H1 (cell line): Measurements from ENCODE around the gene SLC35E3. TPM values are rescaled to one million over a fixed set of nuclear protein-coding genes. Genes with fewer than 3 reads are reported as not detected.

ENCODE experiments used
- CTCF ChIA-PET: fragments of 300-600 bp; sonication (Branson Sonifier 250); formaldehyde crosslinking; loops from one replicate; lab custom pipeline; 2021; ENCODE audit not compliant: partially characterized antibody; lab: Charles Lee
- POLR2A ChIA-PET: fragments of 300-600 bp; sonication (Branson Sonifier 250); formaldehyde crosslinking; loops from one replicate; lab custom pipeline; 2021; ENCODE audit warnings: inconsistent platforms; ENCODE audit not compliant: partially characterized antibody; lab: Charles Lee
- DNase-seq, 2 experiments: peaks; one replicate each; pipeline versions ENCODE4 v3.0.0 to v3.0.0-alpha.2; 2010 to 2022; ENCODE audit warnings: low spot score in 2 of 2, low read depth in 1 of 2, mixed read lengths in 1 of 2
- FAIRE-seq: peaks from 2 replicates; lab custom pipeline; 2011; peaks lifted over from hg19 to GRCh38; lab: Jason Lieb, UNC
- H2AFZ ChIP-seq: 2 replicates; pipeline ENCODE4 v1.8.1; 2012; ENCODE audit warnings: low read length, inconsistent platforms
- H2AK5ac ChIP-seq: 2 replicates; pipeline ENCODE4 v1.6.1; 2013; ENCODE audit warnings: low read depth, low read length
- H2BK120ac ChIP-seq: replicated peaks from 2 replicates; pipeline ENCODE3; 2013; ENCODE audit warnings: low read depth, low read length, inconsistent platforms
- H2BK12ac ChIP-seq: 2 replicates; pipeline ENCODE4 v1.6.1; 2013; ENCODE audit warnings: low read depth, low read length
- H2BK15ac ChIP-seq: 2 replicates; pipeline ENCODE4 v1.6.1; 2013; ENCODE audit warnings: low read length
- H2BK20ac ChIP-seq: 2 replicates; pipeline ENCODE4 v1.6.1; 2013; ENCODE audit warnings: low read length
- H2BK5ac ChIP-seq: 2 replicates; pipeline ENCODE4 v1.6.1; 2013; ENCODE audit warnings: low read depth, low read length
- H3K14ac ChIP-seq: 2 replicates; pipeline ENCODE4 v1.6.1; 2013; ENCODE audit warnings: inconsistent platforms; ENCODE audit not compliant: insufficient read length
- H3K18ac ChIP-seq: 2 replicates; pipeline ENCODE4 v1.6.1; 2013; ENCODE audit warnings: low read length; ENCODE audit errors: extremely low read depth
- H3K23ac ChIP-seq: 2 replicates; pipeline ENCODE4 v1.6.1; 2013; ENCODE audit warnings: inconsistent platforms; ENCODE audit not compliant: insufficient read length
- H3K23me2 ChIP-seq: 2 replicates; pipeline ENCODE4 v1.6.1; 2013; ENCODE audit warnings: low read depth, low read length
- H3K27ac ChIP-seq: 2 replicates; pipeline ENCODE4 v1.6.1; 2011; ENCODE audit warnings: low read depth, low read length, inconsistent platforms
- H3K27me3 ChIP-seq, 4 experiments: replicated peaks in 1 of 4; 1 replicate in 1 of 4; 2 replicates in 3 of 4; pipeline versions ENCODE4 v1.6.1 to v1.8.1; 2011 to 2013; ENCODE audit warnings: low read length in 3 of 4, mild to moderate bottlenecking in 3 of 4, inconsistent platforms in 2 of 4, mixed read lengths in 2 of 4, moderate library complexity in 1 of 4; ENCODE audit not compliant: control insufficient read depth in 3 of 4, insufficient read depth in 3 of 4; ENCODE audit errors: extremely low read depth in 1 of 4
- H3K36me3 ChIP-seq, 4 experiments: 2 replicates each; pipeline versions ENCODE4 v1.6.1 to v1.8.1; 2011 to 2013; ENCODE audit warnings: mild to moderate bottlenecking in 4 of 4, low read length in 3 of 4, moderate library complexity in 2 of 4, control low read depth in 1 of 4, inconsistent platforms in 1 of 4; ENCODE audit not compliant: insufficient read depth in 4 of 4, control insufficient read depth in 2 of 4
- H3K4ac ChIP-seq: replicated peaks from 2 replicates; pipeline ENCODE3; 2013; ENCODE audit warnings: low read length, low read depth, mixed read lengths, inconsistent platforms; ENCODE audit not compliant: insufficient read length
- H3K4me1 ChIP-seq, 4 experiments: replicated peaks in 1 of 4; 1 replicate in 1 of 4; 2 replicates in 3 of 4; pipeline versions ENCODE4 v1.6.1 to v1.8.1; 2011 to 2013; ENCODE audit warnings: low read length in 3 of 4, inconsistent platforms in 2 of 4, mixed read lengths in 1 of 4; ENCODE audit not compliant: insufficient read depth in 4 of 4, control insufficient read depth in 3 of 4
- H3K4me2 ChIP-seq, 2 experiments: 2 replicates each; pipeline versions ENCODE4 v1.6.1 to v1.8.1; 2011 to 2013; ENCODE audit warnings: low read depth in 2 of 2, low read length in 2 of 2, control low read depth in 1 of 2, inconsistent platforms in 1 of 2, mild to moderate bottlenecking in 1 of 2; ENCODE audit not compliant: insufficient read depth in 1 of 2
- H3K4me3 ChIP-seq, 4 experiments: fragments of 200-600, 300-600 bp in 1 of 4; sonication (generic), shearing (Covaris generic), sonication (Bioruptor Twin) in 1 of 4; 2 replicates each; pipeline versions ENCODE4 v1.5.1 to v1.8.1; 2011 to 2016; ENCODE audit warnings: low read length in 4 of 4, low read depth in 3 of 4, control low read depth in 2 of 4, inconsistent platforms in 2 of 4, mild to moderate bottlenecking in 2 of 4, mixed read lengths in 1 of 4, moderate library complexity in 1 of 4; ENCODE audit not compliant: insufficient read depth in 2 of 4; ENCODE audit errors: extremely low read depth in 1 of 4
- H3K56ac ChIP-seq: replicated peaks from 2 replicates; pipeline ENCODE3; 2013; ENCODE audit warnings: low read depth, mild to moderate bottlenecking, mixed read lengths, low read length, inconsistent platforms; ENCODE audit not compliant: insufficient read length
- H3K79me1 ChIP-seq: 2 replicates; pipeline ENCODE4 v1.6.1; 2013; ENCODE audit warnings: low read depth, low read length, control low read depth
- H3K79me2 ChIP-seq, 2 experiments: 2 replicates each; pipeline versions ENCODE4 v1.6.1 to v1.8.1; 2012 to 2013; ENCODE audit warnings: low read length in 2 of 2, mild to moderate bottlenecking in 2 of 2, inconsistent platforms in 1 of 2; ENCODE audit not compliant: insufficient read depth in 2 of 2, control insufficient read depth in 1 of 2
- H3K9ac ChIP-seq, 4 experiments: replicated peaks in 1 of 4; 1 replicate in 1 of 4; 2 replicates in 3 of 4; pipeline versions ENCODE4 v1.6.1 to v1.8.1; 2011 to 2013; ENCODE audit warnings: low read depth in 3 of 4, low read length in 3 of 4, control low read depth in 2 of 4, mild to moderate bottlenecking in 2 of 4, moderate library complexity in 2 of 4, inconsistent platforms in 1 of 4; ENCODE audit errors: extremely low read depth in 1 of 4
- H3K9me3 ChIP-seq, 2 experiments: 2 replicates each; pipeline versions ENCODE4 v1.6.1 to v1.8.1; 2012 to 2013; ENCODE audit warnings: mild to moderate bottlenecking in 2 of 2, moderate library complexity in 2 of 2, control low read depth in 1 of 2, inconsistent platforms in 1 of 2, low read depth in 1 of 2, low read length in 1 of 2, mixed read lengths in 1 of 2; ENCODE audit not compliant: insufficient read depth in 2 of 2
- H4K20me1 ChIP-seq, 2 experiments: replicated peaks in 1 of 2; 2 replicates each; pipeline versions ENCODE3 to v1.8.1; 2011 to 2013; ENCODE audit warnings: inconsistent platforms in 2 of 2, low read length in 2 of 2, mild to moderate bottlenecking in 1 of 2; ENCODE audit not compliant: insufficient read depth in 2 of 2, control insufficient read depth in 1 of 2
- H4K5ac ChIP-seq: 2 replicates; pipeline ENCODE4 v1.6.1; 2013; ENCODE audit warnings: low read length, low read depth, mixed read lengths, inconsistent platforms; ENCODE audit not compliant: insufficient read length
- H4K8ac ChIP-seq: 2 replicates; pipeline ENCODE4 v1.8.0; 2013; ENCODE audit warnings: mild to moderate bottlenecking, moderate library complexity, low read length, inconsistent platforms; ENCODE audit not compliant: insufficient read depth; ENCODE audit errors: extremely low read depth
- H4K91ac ChIP-seq: replicated peaks from 2 replicates; pipeline ENCODE3; 2013; ENCODE audit warnings: low read length, mixed read lengths, inconsistent platforms; ENCODE audit not compliant: insufficient read length
- ASH2L ChIP-seq: fragments of 200-600, 300-600 bp; sonication (generic); IDR thresholded peaks from one replicate; pipeline ENCODE4 v1.7.1; 2017; ENCODE audit warnings: low read length
- ATF3 ChIP-seq: IDR thresholded peaks from 2 replicates; pipeline ENCODE4 v1.6.1; 2011; ENCODE audit warnings: low read depth, mild to moderate bottlenecking, low read length; ENCODE audit not compliant: insufficient read depth
- BACH1 ChIP-seq: IDR thresholded peaks from 2 replicates; pipeline ENCODE4 v1.6.1; 2012; ENCODE audit warnings: low read length, improper control_type of control experiment
- CHD2 ChIP-seq: IDR thresholded peaks from 2 replicates; pipeline ENCODE4 v1.6.1; 2012; ENCODE audit warnings: low read length, improper control_type of control experiment
- CTBP2 ChIP-seq: IDR thresholded peaks from 2 replicates; pipeline ENCODE4 v1.7.0; 2011; ENCODE audit warnings: borderline replicate concordance, mild to moderate bottlenecking, moderate library complexity, mixed read lengths, low read length; ENCODE audit not compliant: insufficient read depth, insufficient read length
- HDAC6 ChIP-seq: IDR thresholded peaks from one replicate; pipeline ENCODE4 v1.7.1; 2012; ENCODE audit warnings: low read depth, mild to moderate bottlenecking, inconsistent platforms, low read length, moderate library complexity
- KDM4A ChIP-seq: IDR thresholded peaks from one replicate; pipeline ENCODE4 v1.7.1; 2012; ENCODE audit warnings: low read depth, mild to moderate bottlenecking, moderate library complexity, low read length, inconsistent platforms; ENCODE audit not compliant: severe bottlenecking
- RNF2 ChIP-seq: fragments of 200-900, 300-1000 bp; sonication (generic); IDR thresholded peaks from 2 replicates; pipeline ENCODE4 v1.7.1; 2016; ENCODE audit warnings: borderline replicate concordance, low read depth, mild to moderate bottlenecking, antibody characterized with exemption, low read length; ENCODE audit not compliant: poor library complexity, severe bottlenecking; ENCODE audit errors: missing control alignments
- SIN3A ChIP-seq, 2 experiments: IDR thresholded peaks in 1 of 2; conservative IDR thresholded peaks in 1 of 2; 2 replicates each; pipeline ENCODE4 v1.6.1; 2011 to 2012; ENCODE audit warnings: low read length in 2 of 2, improper control_type of control experiment in 1 of 2, low read depth in 1 of 2, mild to moderate bottlenecking in 1 of 2
- TCF12 ChIP-seq: IDR thresholded peaks from 2 replicates; pipeline ENCODE4 v1.6.1; 2011; ENCODE audit warnings: low read depth, mild to moderate bottlenecking, low read length
- USF2 ChIP-seq: IDR thresholded peaks from 2 replicates; pipeline ENCODE4 v1.6.1; 2011; ENCODE audit warnings: low read length, improper control_type of control experiment
- WGBS, 2 experiments: shearing (Covaris generic) in 1 of 2; methylation state at CpG; one replicate each; pipeline versions ENCODE4 v1.1.6 to v1.1.7; 2013 to 2015; ENCODE audit warnings: low lambda C conversion rate in 2 of 2, mixed read lengths in 2 of 2, inconsistent platforms in 1 of 2, low coverage in 1 of 2, missing lambda C conversion rate in 1 of 2; ENCODE audit not compliant: insufficient replicate concordance in 2 of 2, insufficient coverage in 1 of 2, insufficient read length in 1 of 2; ENCODE audit errors: extremely low coverage in 1 of 2, missing lambda C conversion rate in 1 of 2; 5-methylcytosine and 5-hydroxymethylcytosine counted together
- polyA plus RNA-seq, 7 experiments: library from polyadenylated mRNA; depleted of rRNA in 3 of 7; stranded (reverse) in 5 of 7; unstranded in 2 of 7; fragments of >200 nt in 5 of 7; fragments of 200-250 nt in 2 of 7; gene quantifications; 1 replicate in 5 of 7; 2 replicates in 1 of 7; 4 replicates in 1 of 7; pipeline versions ENCODE4 v1.2.1 to v1.2.3, GENCODE V29; 2011 to 2013; ENCODE audit warnings: missing spikeins in 2 of 7, mixed read lengths in 2 of 7
- total RNA-seq: library from RNA; stranded (reverse); fragmentation: NEBNext Ultra II Directional; extraction: Animal tissue kit (Norgen Biotek cat#: 25700); gene quantifications from 2 replicates; pipeline ENCODE4 v1.2.1, GENCODE V29; 2021

SLC35E3 gene
- total and polyA plus RNA-seq, 2 of the 8 experiments (the other 6 are each of a cell fraction or from before 2014, with no cell fraction given): 10.0 to 10.9 TPM

- Histone ChIP-seq H3K4me3 (no peak overlapping the region), H4K8ac (no peak overlapping the region), H2BK20ac (no peak overlapping the region), H3K79me1 (no peaks in the 10 kb centered on the region), H3K79me2 (no peaks in the 10 kb centered on the region), H2BK120ac (no peak overlapping the region), H3K4ac (no peak overlapping the region), H3K14ac (no peak overlapping the region), H4K91ac (no peak overlapping the region), H3K27me3 (no peaks in the 10 kb centered on the region), H3K4me2 (no peak overlapping the region), H2BK5ac (no peak overlapping the region), H3K56ac (no peak overlapping the region), H4K20me1 (no peaks in the 10 kb centered on the region), H3K4me1 (peaks cover 0 to 2% (median 0%) of the 10 kb centered on the region in 4 experiments; a peak in 1 of 7 replicates), H3K9me3 (no peaks in the 10 kb centered on the region; a peak in 1 of 4 replicates), H2BK15ac (no peak overlapping the region), H2BK12ac (no peak overlapping the region), H4K5ac (no peak overlapping the region), H3K23me2 (no peaks in the 10 kb centered on the region), H2AK5ac (no peak overlapping the region), H3K9ac (no peak overlapping the region), H3K23ac (no peak overlapping the region), H2AFZ (no peak overlapping the region), H3K27ac (no peak overlapping the region), H3K18ac (no peak overlapping the region), H3K36me3 (no peaks in the 10 kb centered on the region)
- no peak for FAIRE-seq
- 97% methylated on average over 2 of the region's 2 CpGs; no CpG with 5 or more reads in 1 of the 2 experiments for WGBS, 2 experiments
- DNase-seq: no peak
- ChIA-PET CTCF (no interaction called here), POLR2A (interaction anchor here (1.0 kb wide), 1 partner anchor 9 kb away, joined by 4 read pairs; no protein-coding TSS in a partner anchor)
- no peak for TF ChIP-seq KDM4A
- TF ChIP-seq HDAC6: no peak
- no peak for TF ChIP-seq USF2
- no peak for TF ChIP-seq TCF12
- TF ChIP-seq RNF2: no peak
- no peak for TF ChIP-seq ASH2L
- TF ChIP-seq CHD2: no peak
- TF ChIP-seq ATF3: no peak
- TF ChIP-seq CTBP2: no peak
- TF ChIP-seq BACH1: no peak
- no peak for TF ChIP-seq SIN3A (conservative IDR thresholded peaks at IDR 0.05 in 1 of 2, IDR thresholded peaks at IDR 0.05 in 1 of 2; ENCODE audit: low read depth in 1 of 2, low read length in 2 of 2)
Observed at GRCh38 chr12:68791897-68792481, 46.0 kb downstream of the SLC35E3 start.
